K562 (cell line): ENCODE data around the gene KIAA2012. TPM values are rescaled to one million over a fixed set of nuclear protein-coding genes. Genes with fewer than 3 reads are reported as not detected.
A peak's percentile ranks its signal among the peaks of the same experiment; 100 is the strongest.

ENCODE experiments used
- ATAC-seq: fragments of 200-7000 bp; cut with Tn5 transposase; 3 replicates; pipeline ENCODE4 v1.9.1; 2020; ENCODE audit warnings: moderate library complexity
- BruUV-seq: library from RNA; stranded (reverse); fragments of 400-500 nt; replicated peaks from 2 replicates; lab custom pipeline; 2021; lab: Mats Ljungman, UMichigan
- CTCF ChIA-PET: fragments of 300-600 bp; formaldehyde crosslinking; extraction: SDS; loops from one replicate; lab custom pipeline; 2021; ENCODE audit warnings: low intra/inter-chr PET ratio; lab: Yijun Ruan, JAX
- POLR2A ChIA-PET: fragments of 300-600, 350-650 bp; sonication (Branson Sonifier 250); formaldehyde crosslinking; extraction: SDS; loops from one replicate; lab custom pipeline; 2021; ENCODE audit warnings: antibody characterized with exemption, inconsistent platforms; lab: Yijun Ruan, JAX
- DNase-seq, 4 experiments: peaks; one replicate each; pipeline versions ENCODE4 v3.0.0 to v3.0.0-alpha.2; 2011 to 2018; ENCODE audit warnings: low spot score in 3 of 4, mixed read lengths in 3 of 4; ENCODE audit errors: extremely low read depth in 1 of 4
- FAIRE-seq: peaks from 2 replicates; lab custom pipeline; 2011; peaks lifted over from hg19 to GRCh38; lab: Jason Lieb, UNC
- H2AFZ ChIP-seq: 2 replicates; pipeline ENCODE4 v1.6.0; 2011; ENCODE audit warnings: low read depth, low read length, control low read depth, inconsistent platforms
- H3K27ac ChIP-seq: fragments of 200-600 bp; 3 replicates; pipeline ENCODE4 v1.8.0; 2011; ENCODE audit warnings: low read depth, mild to moderate bottlenecking, control low read depth, inconsistent platforms, low read length, moderate library complexity, mixed read lengths; ENCODE audit errors: extremely low read depth
- H3K27me3 ChIP-seq, 2 experiments: fragments of 300-600 bp in 1 of 2; 2 replicates in 1 of 2; 3 replicates in 1 of 2; pipeline versions ENCODE4 v1.6.0 to v1.8.0; 2011; ENCODE audit warnings: inconsistent platforms in 2 of 2, low read length in 2 of 2, mild to moderate bottlenecking in 1 of 2, mixed read lengths in 1 of 2, moderate library complexity in 1 of 2; ENCODE audit not compliant: control insufficient read depth in 2 of 2, insufficient read depth in 2 of 2
- H3K36me3 ChIP-seq: fragments of 300-600 bp; 3 replicates; pipeline ENCODE4 v1.8.0; 2011; ENCODE audit warnings: mild to moderate bottlenecking, low read length, inconsistent platforms; ENCODE audit not compliant: control insufficient read depth, insufficient read depth
- H3K4me1 ChIP-seq, 2 experiments: fragments of 200-600 bp in 1 of 2; replicated peaks in 1 of 2; 2 replicates in 1 of 2; 3 replicates in 1 of 2; pipeline versions ENCODE4 v1.5.1 to v1.8.0; 2011; ENCODE audit warnings: inconsistent platforms in 2 of 2, low read length in 2 of 2, mild to moderate bottlenecking in 1 of 2, mixed read lengths in 1 of 2, moderate library complexity in 1 of 2; ENCODE audit not compliant: control insufficient read depth in 2 of 2, insufficient read depth in 2 of 2
- H3K4me2 ChIP-seq: 2 replicates; pipeline ENCODE4 v1.6.1; 2011; ENCODE audit warnings: low read length, control low read depth, inconsistent platforms, mixed read lengths; ENCODE audit not compliant: insufficient read depth
- H3K4me3 ChIP-seq: fragments of 200-600 bp; sonication (generic), shearing (Covaris generic); 2 replicates; pipeline ENCODE4 v1.5.1; 2016; ENCODE audit warnings: control low read depth, inconsistent platforms
- H3K79me2 ChIP-seq: fragments of 200-600 bp; 3 replicates; pipeline ENCODE4 v1.8.0; 2011; ENCODE audit warnings: low read length, inconsistent platforms; ENCODE audit not compliant: control insufficient read depth, insufficient read depth
- H3K9ac ChIP-seq, 2 experiments: 2 replicates each; pipeline versions ENCODE4 v1.6.0 to v1.6.1; 2011; ENCODE audit warnings: low read depth in 2 of 2, low read length in 2 of 2, control low read depth in 1 of 2, inconsistent platforms in 1 of 2, mild to moderate bottlenecking in 1 of 2, mixed read lengths in 1 of 2; ENCODE audit not compliant: insufficient read depth in 1 of 2
- H3K9me1 ChIP-seq: one replicate; pipeline ENCODE4 v1.6.0; 2011; ENCODE audit warnings: inconsistent platforms, mild to moderate bottlenecking, low read length, moderate library complexity; ENCODE audit not compliant: control insufficient read depth, insufficient read depth
- H3K9me3 ChIP-seq: replicated peaks from 2 replicates; pipeline ENCODE4 v1.5.1; 2011; ENCODE audit warnings: low read depth, low read length, inconsistent platforms; ENCODE audit not compliant: control insufficient read depth, insufficient read depth
- H4K20me1 ChIP-seq: replicated peaks from 2 replicates; pipeline ENCODE4 v1.6.1; 2011; ENCODE audit warnings: low read length, inconsistent platforms, mixed read lengths; ENCODE audit not compliant: control insufficient read depth, insufficient read depth
- ATF1 ChIP-seq, 2 experiments: fragments of 450-650 bp in 1 of 2; IDR thresholded peaks; 2 replicates each; pipeline ENCODE4 v1.6.1; 2016; ENCODE audit warnings: missing compliant biosample characterization in 1 of 2, missing genetic modification characterization in 1 of 2
- ATF3 ChIP-seq, 2 experiments: fragments of 450-650 bp in 1 of 2; sonication (generic) in 1 of 2; formaldehyde crosslinking in 1 of 2; IDR thresholded peaks in 1 of 2; conservative IDR thresholded peaks in 1 of 2; 2 replicates each; pipeline versions ENCODE4 v1.6.1 to v1.8.1; 2016 to 2023; ENCODE audit warnings: mild to moderate bottlenecking in 2 of 2, moderate library complexity in 2 of 2, inconsistent platforms in 1 of 2, missing genetic modification reagents in 1 of 2
- BCOR ChIP-seq: fragments of 450-650 bp; IDR thresholded peaks from 2 replicates; pipeline ENCODE4 v1.6.1; 2016
- BRD4 ChIP-seq: fragments of 200-600 bp; sonication (generic); IDR thresholded peaks from 2 replicates; pipeline ENCODE4 v1.6.1; 2017; ENCODE audit warnings: inconsistent platforms
- EGR1 ChIP-seq: fragments of 450-650 bp; conservative IDR thresholded peaks from 2 replicates; pipeline ENCODE4 v1.6.1; 2017; ENCODE audit warnings: mild to moderate bottlenecking
- GABPB1 ChIP-seq: sonication (generic); formaldehyde crosslinking; IDR thresholded peaks from 2 replicates; pipeline ENCODE4 v1.8.0; 2022; ENCODE audit warnings: mild to moderate bottlenecking, missing genetic modification reagents
- HNRNPH1 ChIP-seq: fragments of 200-400 bp; formaldehyde crosslinking; optimal IDR thresholded peaks from 2 replicates; pipeline ENCODE3; 2017; ENCODE audit warnings: low read depth, mild to moderate bottlenecking, low read length, moderate library complexity
- MTA3 ChIP-seq: fragments of 450-650 bp; formaldehyde crosslinking; IDR thresholded peaks from 2 replicates; pipeline ENCODE4 v1.6.1; 2017; ENCODE audit warnings: mild to moderate bottlenecking, borderline replicate concordance
- NBN ChIP-seq: fragments of 450-650 bp; IDR thresholded peaks from 2 replicates; pipeline ENCODE4 v1.6.1; 2016; ENCODE audit warnings: low read depth, mild to moderate bottlenecking
- RBM15 ChIP-seq: fragments of 200-400 bp; formaldehyde crosslinking; IDR thresholded peaks from 2 replicates; pipeline ENCODE4 v1.6.1; 2018; ENCODE audit warnings: mild to moderate bottlenecking, low read length, moderate library complexity; ENCODE audit not compliant: insufficient read depth
- RBM25 ChIP-seq: fragments of 200-400 bp; formaldehyde crosslinking; IDR thresholded peaks from 2 replicates; pipeline ENCODE4 v1.6.1; 2018; ENCODE audit warnings: low read length, low read depth, moderate library complexity; ENCODE audit not compliant: severe bottlenecking
- RFX5 ChIP-seq: IDR thresholded peaks from 2 replicates; pipeline ENCODE4 v1.6.1; 2011; ENCODE audit warnings: low read depth, mild to moderate bottlenecking, improper control_type of control experiment, low read length
- SP1 ChIP-seq: sonication (generic); formaldehyde crosslinking; IDR thresholded peaks from 2 replicates; pipeline ENCODE4 v1.8.1; 2022; ENCODE audit warnings: mild to moderate bottlenecking, missing genetic modification reagents
- ZBTB5 ChIP-seq: fragments of 450-650 bp; IDR thresholded peaks from 2 replicates; pipeline ENCODE4 v1.6.1; 2017; ENCODE audit warnings: antibody characterized with exemption
- ZEB2 ChIP-seq: fragments of 450-650 bp; IDR thresholded peaks from 2 replicates; pipeline ENCODE4 v1.6.1; 2016
- ZNF668 ChIP-seq: fragments of 250-450 bp; sonication (Bioruptor Pico); IDR thresholded peaks from 2 replicates; pipeline ENCODE4 v1.8.0; 2022; ENCODE audit warnings: mild to moderate bottlenecking, inconsistent platforms
- ZNF778 ChIP-seq: fragments of 450-650 bp; formaldehyde crosslinking; IDR thresholded peaks from 2 replicates; pipeline ENCODE4 v1.4.0; 2020; ENCODE audit warnings: mild to moderate bottlenecking, moderate library complexity
- WGBS: fragments of 100-300 bp; shearing (Covaris generic); methylation state at CpG from one replicate; pipeline ENCODE4 v1.1.6; 2016; ENCODE audit warnings: low coverage, mixed read lengths; ENCODE audit not compliant: insufficient coverage; ENCODE audit errors: missing lambda C conversion rate; 5-methylcytosine and 5-hydroxymethylcytosine counted together
- in situ Hi-C: fragments of 300-500 bp; cut with MboI; formaldehyde crosslinking; loops from 4 replicates; pipeline ENCODE4 v1.15.0; 2018; ENCODE audit warnings: inconsistent platforms, mixed read lengths
- intact Hi-C: fragments of 100-400 bp; cut with micrococcal nuclease; formaldehyde crosslinking; loops from 2 replicates; pipeline ENCODE4 v1.14.2; 2022
- polyA plus RNA-seq, 8 experiments: library from polyadenylated mRNA; depleted of rRNA in 4 of 8; stranded (reverse) in 5 of 8; unstranded in 3 of 8; fragments of >200 nt; fragmentation: Nextera tagmentation in 2 of 8; fragmentation: Illumina TruSeq in 1 of 8; extraction: Ambion mirVana in 2 of 8; extraction: Trizol in 1 of 8; gene quantifications; 2 replicates each; pipeline versions ENCODE4 v1.2.1 to v1.2.3, GENCODE V29; 2011 to 2014; ENCODE audit warnings: inconsistent platforms in 1 of 8, missing spikeins in 1 of 8
- total RNA-seq, 7 experiments: library from RNA; depleted of rRNA in 6 of 7; stranded (reverse); fragments of >200 nt in 6 of 7; fragmentation: Illumina TruSeq in 2 of 7; extraction: Trizol in 2 of 7; gene quantifications; 2 replicates each; pipeline versions ENCODE4 v1.2.1 to v1.2.3, GENCODE V29; 2011 to 2021; ENCODE audit warnings: low replicate concordance in 1 of 7
- TF ChIP-seq, protein P1 (sequence below): sonication (generic); formaldehyde crosslinking; IDR thresholded peaks from 2 replicates; pipeline ENCODE4 v1.8.1; 2023; ENCODE audit warnings: mild to moderate bottlenecking, missing genetic modification reagents

The KIAA2012 gene
- total and polyA plus RNA-seq, 9 of the 15 experiments (the other 6 are each of a cell fraction or from before 2014, with no cell fraction given) = not detected

DNA sequence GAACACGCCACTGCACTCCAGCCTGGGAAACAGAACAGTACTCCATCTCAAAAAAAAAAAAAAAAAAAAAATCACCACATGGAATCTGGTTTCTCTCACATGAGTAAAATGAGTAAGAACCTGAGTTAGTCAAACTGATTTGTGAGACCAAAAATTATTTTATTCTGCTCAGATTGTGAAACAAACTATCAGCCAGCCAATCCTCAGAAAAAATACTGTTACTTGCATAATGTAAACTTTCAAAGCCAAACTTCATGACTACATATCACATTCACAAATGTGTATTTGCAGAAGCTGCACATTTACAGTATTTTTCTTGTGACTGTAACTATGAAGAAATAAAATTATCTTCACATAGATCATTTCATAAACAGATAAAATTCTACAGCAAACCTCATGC, 142.1 kb downstream of the KIAA2012 start (continued):
- TF ChIP-seq ATF3 (IDR thresholded peaks at IDR 0.05) = no peak
- no peak for TF ChIP-seq ATF3 (CRISPR knock-in tag; conservative IDR thresholded peaks at IDR 0.05)

DNA sequence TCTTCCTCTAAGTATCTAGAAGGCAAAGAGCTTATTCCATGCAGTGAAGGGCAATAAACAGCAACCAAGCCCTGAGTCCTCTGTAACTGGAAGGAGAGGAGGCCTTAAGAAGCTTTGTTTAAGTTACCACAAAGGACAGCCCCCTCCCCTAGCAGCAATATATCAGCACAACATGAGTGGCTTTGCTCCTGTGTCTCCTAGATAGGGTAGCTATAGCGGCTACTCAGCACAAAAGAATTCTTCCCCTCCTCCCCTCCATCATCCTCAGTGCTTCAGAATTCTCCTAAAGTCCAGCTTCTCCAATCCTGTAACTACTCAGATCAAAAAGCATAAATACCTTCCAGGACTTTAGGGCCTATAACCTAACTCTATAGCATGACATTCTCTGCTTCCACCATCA, 148.8 kb downstream of the KIAA2012 start:
- peak overlapping the region; percentile 66 for H3K4me2 ChIP-seq
- peak overlapping the region; percentile 55 for H3K27ac ChIP-seq
- peaks cover 77% of the 10 kb centered on the region for H3K79me2 ChIP-seq
- H3K9me3 ChIP-seq = no peaks in the 10 kb centered on the region
- no peaks in the 10 kb centered on the region for H3K27me3 ChIP-seq
- peaks cover 6 to 12% of the 10 kb centered on the region in 2 experiments; a peak in 3 of 5 replicates for H3K4me1 ChIP-seq
- no TSS peak for BruUV-seq
- H3K36me3 ChIP-seq = peaks cover 17% of the 10 kb centered on the region; the same call in 2 of the 3 replicates
- FAIRE-seq (peak; percentile 99), DNase-seq (peak; percentile 23 to 87 (median 54)), ATAC-seq (peak; percentile 97)
- ChIA-PET CTCF (interaction anchor here (0.6 kb wide), 1 partner anchor 78 kb away, joined by 3 read pairs; no protein-coding TSS in a partner anchor), POLR2A (interaction anchor here (0.6 to 1.9 kb wide), 5 partner anchors 9 to 57 kb away, joined by 3 to 11 read pairs (median 4); no protein-coding TSS in a partner anchor)
- in situ Hi-C loops (no loop called here), intact Hi-C loops (loop anchor here (5.0 kb wide), 1 partner anchor 45 kb away; the partner anchor contains the start of gene NOP58)
- peaks cover 3% of the 10 kb centered on the region; the same call in 1 of the 2 replicates for H4K20me1 ChIP-seq
- WGBS = 0% methylated on average over 1 of the region's 1 CpG
- peak overlapping the region in 1 of 2 experiments; percentile 48; a peak in 2 of 4 replicates for H3K9ac ChIP-seq
- H3K4me3 ChIP-seq = no peak overlapping the region
- no peak overlapping the region for H2AFZ ChIP-seq
- no peaks in the 10 kb centered on the region for H3K9me1 ChIP-seq
- no peak for TF ChIP-seq ZBTB5
- TF ChIP-seq HNRNPH1 = no peak
- TF ChIP-seq RFX5 = no peak
- TF ChIP-seq, protein P1, sequence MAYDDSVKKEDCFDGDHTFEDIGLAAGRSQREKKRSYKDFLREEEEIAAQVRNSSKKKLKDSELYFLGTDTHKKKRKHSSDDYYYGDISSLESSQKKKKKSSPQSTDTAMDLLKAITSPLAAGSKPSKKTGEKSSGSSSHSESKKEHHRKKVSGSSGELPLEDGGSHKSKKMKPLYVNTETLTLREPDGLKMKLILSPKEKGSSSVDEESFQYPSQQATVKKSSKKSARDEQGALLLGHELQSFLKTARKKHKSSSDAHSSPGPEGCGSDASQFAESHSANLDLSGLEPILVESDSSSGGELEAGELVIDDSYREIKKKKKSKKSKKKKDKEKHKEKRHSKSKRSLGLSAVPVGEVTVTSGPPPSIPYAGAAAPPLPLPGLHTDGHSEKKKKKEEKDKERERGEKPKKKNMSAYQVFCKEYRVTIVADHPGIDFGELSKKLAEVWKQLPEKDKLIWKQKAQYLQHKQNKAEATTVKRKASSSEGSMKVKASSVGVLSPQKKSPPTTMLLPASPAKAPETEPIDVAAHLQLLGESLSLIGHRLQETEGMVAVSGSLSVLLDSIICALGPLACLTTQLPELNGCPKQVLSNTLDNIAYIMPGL (CRISPR knock-in tag) = no peak
- TF ChIP-seq ATF1 (CRISPR knock-in tag; IDR thresholded peaks at IDR 0.05) = no peak
- no peak for TF ChIP-seq ATF1 (tag; IDR thresholded peaks at IDR 0.05)
- no peak for TF ChIP-seq ZNF778 (CRISPR knock-in tag)
- no peak for TF ChIP-seq GABPB1
- no peak for TF ChIP-seq BRD4
- no peak for TF ChIP-seq ZNF668 (CRISPR knock-in tag)
- TF ChIP-seq ZEB2 = no peak
- TF ChIP-seq RBM15 = no peak
- 0 out of 2 replicates have a peak, but pooled peaks have one; percentile 54 for TF ChIP-seq NBN
- TF ChIP-seq MTA3 = no peak
- no peak for TF ChIP-seq SP1
- no peak for TF ChIP-seq BCOR
- TF ChIP-seq RBM25 = no peak
- TF ChIP-seq EGR1 = no peak
